Gastrocnemius medialis (tissue), 4 donors: ENCODE measurements around the gene SLC4A2.

Experiments used
- CTCF ChIP-seq, 5 experiments: fragments of 450-650 bp in 3 of 5; fragments of 200-600 bp in 2 of 5; sonication (generic) in 2 of 5; IDR thresholded peaks in 4 of 5; conservative IDR thresholded peaks in 1 of 5; 1 replicate in 4 of 5; 2 replicates in 1 of 5; pipeline ENCODE4 v1.5.1; 2016 to 2019; ENCODE audit warnings: antibody characterized with exemption in 5 of 5, mild to moderate bottlenecking in 3 of 5, moderate library complexity in 3 of 5
- POLR2A ChIP-seq, 2 donors: fragments of 450-650 bp; IDR thresholded peaks; one replicate each; pipeline ENCODE4 v1.6.1; 2017; ENCODE audit warnings: antibody characterized with exemption in 2 of 2, mild to moderate bottlenecking in 2 of 2, moderate library complexity in 2 of 2

- TF ChIP-seq CTCF (IDR thresholded peaks at IDR 0.05 in 4 of 5, conservative IDR thresholded peaks at IDR 0.05 in 1 of 5) (no peak), POLR2A (IDR thresholded peaks at IDR 0.05) (no peak)
These were observed 61.5 kb downstream of the SLC4A2 start for GRCh38 chr7:151120896-151121295.
